IPS-18a (cell line): ENCODE results near the gene PDLIM5.
A peak's percentile ranks its signal among the peaks of the same experiment; 100 is the strongest.
"Not testable (repeated sequence)": the region's sequence is repeated elsewhere in the genome, so short reads cannot be mapped to it uniquely, and the experiment has no call there.

Experiments
- H3K27ac ChIP-seq: one replicate; pipeline ENCODE4 v1.5.1; 2013; ENCODE audit warnings: low read length
- H3K27me3 ChIP-seq: one replicate; pipeline ENCODE4 v1.6.1; 2013; ENCODE audit warnings: mild to moderate bottlenecking, low read length; ENCODE audit not compliant: control insufficient read depth, insufficient read depth
- H3K36me3 ChIP-seq: one replicate; pipeline ENCODE4 v1.6.1; 2013; ENCODE audit warnings: low read depth, low read length; ENCODE audit not compliant: control insufficient read depth
- H3K4me1 ChIP-seq: one replicate; pipeline ENCODE4 v1.6.1; 2013; ENCODE audit warnings: low read depth, low read length; ENCODE audit not compliant: control insufficient read depth
- H3K4me3 ChIP-seq: one replicate; pipeline ENCODE4 v1.5.1; 2013; ENCODE audit warnings: low read length
- H3K9ac ChIP-seq: one replicate; pipeline ENCODE4 v1.6.1; 2013; ENCODE audit warnings: mild to moderate bottlenecking, low read length, moderate library complexity
- H3K9me3 ChIP-seq: one replicate; pipeline ENCODE4 v1.6.1; 2013; ENCODE audit warnings: low read depth, low read length; ENCODE audit not compliant: control insufficient read depth

Gene PDLIM5

GRCh38 chr4:94451695-94452475 is at the start of gene PDLIM5:
Gene PDLIM5, plus strand, starts transcription at chr4:94451942. Its CDS starts 3,347 bp downstream, at chr4:94455289.
- peak within 1 kb of the TSS; percentile 83 for H3K9ac ChIP-seq
- no peaks in the 10 kb centered on the region for H3K36me3 ChIP-seq
- H3K27ac ChIP-seq: no peak within 1 kb of the TSS
- H3K27me3 ChIP-seq: peaks cover 14% of the 10 kb centered on the region
- peak within 1 kb of the TSS; percentile 99 for H3K4me3 ChIP-seq
- H3K4me1 ChIP-seq: peaks cover 22% of the 10 kb centered on the region
- H3K9me3 ChIP-seq: no peaks in the 10 kb centered on the region

GRCh38 chr4:94402439-94402838 is 49.3 kb upstream of the PDLIM5 start:
- H3K9me3 ChIP-seq, H3K9ac ChIP-seq, H3K4me1 ChIP-seq, H3K27me3 ChIP-seq, H3K36me3 ChIP-seq, H3K27ac ChIP-seq, H3K4me3 ChIP-seq: not testable (repeated sequence)

GRCh38 chr4:94403751-94404150 is 48.0 kb upstream of the PDLIM5 start:
- Histone ChIP-seq H3K36me3 (no peaks in the 10 kb centered on the region), H3K27ac (no peak overlapping the region), H3K27me3 (no peaks in the 10 kb centered on the region), H3K4me1 (peaks cover 4% of the 10 kb centered on the region), H3K4me3 (no peak overlapping the region), H3K9ac (no peak overlapping the region), H3K9me3 (no peaks in the 10 kb centered on the region)

DNA sequence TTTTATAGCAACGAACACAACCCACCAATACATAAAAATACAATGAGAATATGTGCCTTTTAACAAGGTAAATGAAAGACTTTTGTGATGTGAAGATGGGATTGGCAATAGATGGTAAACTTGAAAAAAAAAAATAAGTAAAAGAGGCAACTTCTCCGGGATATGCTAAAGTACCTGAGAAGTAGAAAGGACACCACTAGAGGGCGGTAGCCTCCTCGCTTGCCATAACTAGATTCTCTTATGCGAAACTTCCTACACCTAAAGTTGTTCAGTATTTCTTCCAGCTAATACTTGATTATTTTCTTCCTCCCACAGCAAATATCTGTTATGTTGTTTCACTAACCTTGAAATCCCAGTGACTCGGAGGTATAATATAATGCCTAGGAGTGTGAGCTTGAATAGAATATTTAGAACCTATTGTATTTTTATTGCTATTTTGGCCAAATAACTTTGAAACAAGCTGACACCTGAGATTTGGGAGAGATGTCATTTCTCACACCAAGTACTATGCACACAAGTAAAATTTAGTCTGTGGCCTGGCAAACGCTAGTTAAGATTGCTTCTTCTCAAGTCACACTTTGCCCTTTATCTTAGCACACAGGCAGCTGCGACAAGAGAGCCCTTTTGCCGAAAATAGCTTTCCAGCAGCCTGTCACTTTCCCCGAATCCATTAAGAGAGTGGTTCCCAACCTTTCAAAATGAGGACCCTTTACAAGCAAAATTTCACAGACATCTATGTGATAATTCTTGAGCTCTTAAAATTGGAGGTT is 44.9 kb upstream of the PDLIM5 start:
- H3K4me1 ChIP-seq: peaks cover 7% of the 10 kb centered on the region
- H3K9me3 ChIP-seq: no peaks in the 10 kb centered on the region
- no peak overlapping the region for H3K4me3 ChIP-seq
- no peak overlapping the region for H3K9ac ChIP-seq
- H3K27ac ChIP-seq: no peak overlapping the region
- H3K36me3 ChIP-seq: no peaks in the 10 kb centered on the region
- H3K27me3 ChIP-seq: no peaks in the 10 kb centered on the region

DNA sequence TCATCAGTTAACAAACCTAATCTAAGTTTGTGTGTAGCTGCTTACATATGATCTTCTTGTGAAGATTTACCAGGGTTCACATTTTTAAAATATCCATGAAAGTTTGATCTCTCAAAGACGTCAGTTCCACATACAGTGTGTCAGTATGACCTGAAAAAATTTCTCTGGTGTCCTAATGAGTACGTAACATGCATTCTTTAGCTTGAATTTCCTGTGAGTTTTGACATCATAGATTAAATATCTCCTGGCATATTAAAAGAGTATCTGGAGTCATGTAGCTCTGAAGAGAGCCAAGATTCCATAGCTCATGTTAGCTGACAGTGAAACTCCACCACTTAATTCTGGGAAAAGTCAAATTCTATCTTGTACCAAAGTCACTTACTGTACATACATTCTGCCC is 43.9 kb upstream of the PDLIM5 start:
- no peak overlapping the region for H3K9ac ChIP-seq
- H3K9me3 ChIP-seq: no peaks in the 10 kb centered on the region
- H3K36me3 ChIP-seq: no peaks in the 10 kb centered on the region
- no peak overlapping the region for H3K27ac ChIP-seq
- peaks cover 7% of the 10 kb centered on the region for H3K4me1 ChIP-seq
- H3K27me3 ChIP-seq: no peaks in the 10 kb centered on the region
- H3K4me3 ChIP-seq: no peak overlapping the region

DNA sequence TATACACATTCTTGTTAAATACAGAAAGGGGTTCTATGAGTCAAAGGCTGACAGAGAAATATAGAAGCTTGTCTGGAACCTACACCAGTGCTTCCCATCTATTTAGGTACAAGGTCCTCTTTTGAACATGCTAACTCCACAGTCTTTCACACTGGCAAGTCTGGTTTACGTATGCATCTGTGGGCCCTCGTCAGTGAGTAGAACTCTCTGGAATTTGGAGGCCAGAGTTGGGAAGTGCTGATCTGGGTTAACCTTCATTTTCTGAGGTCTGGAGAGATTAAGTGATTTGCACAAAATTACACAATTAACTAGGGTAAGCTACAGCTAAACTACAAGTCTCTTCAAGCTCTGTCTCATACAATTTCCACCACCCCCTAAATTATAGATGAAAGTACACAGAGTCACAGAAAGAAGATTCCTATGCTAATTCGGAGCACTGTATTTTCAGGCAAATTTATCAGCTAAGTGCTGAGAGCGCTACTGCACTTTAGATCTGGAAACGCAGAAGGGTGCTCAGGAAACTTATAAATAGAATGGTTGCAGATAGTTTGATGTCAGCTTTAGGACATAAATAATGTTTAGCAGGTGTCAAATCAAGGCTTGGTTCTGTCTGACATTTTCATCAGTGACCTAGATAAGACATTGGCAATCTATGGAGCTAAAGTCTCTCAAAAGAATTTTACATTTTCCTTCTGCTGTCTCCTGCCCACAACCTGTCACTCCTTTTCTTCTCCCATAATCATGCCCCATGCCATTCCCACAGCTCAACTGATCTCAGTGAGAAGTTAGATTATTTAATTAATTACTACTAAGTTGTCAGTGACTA is 43.0 kb upstream of the PDLIM5 start:
- no peaks in the 10 kb centered on the region for H3K36me3 ChIP-seq
- no peak overlapping the region for H3K9ac ChIP-seq
- H3K9me3 ChIP-seq: no peaks in the 10 kb centered on the region
- H3K27me3 ChIP-seq: no peaks in the 10 kb centered on the region
- no peak overlapping the region for H3K4me3 ChIP-seq
- peaks cover 7% of the 10 kb centered on the region for H3K4me1 ChIP-seq
- H3K27ac ChIP-seq: no peak overlapping the region

DNA sequence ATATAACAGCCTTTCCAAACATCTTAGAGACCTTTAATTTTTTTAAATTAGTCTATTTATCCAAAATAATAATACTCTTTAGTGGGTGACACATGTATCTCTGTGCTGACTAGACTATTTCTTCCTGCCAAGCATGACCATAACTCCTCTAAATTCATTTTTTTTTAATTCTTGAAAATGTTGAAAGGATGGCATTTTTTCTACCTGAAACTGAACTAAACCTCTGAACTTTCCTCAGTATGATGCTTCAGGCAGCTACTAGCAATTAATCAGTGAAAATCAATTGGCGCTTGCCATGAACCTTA is 42.4 kb upstream of the PDLIM5 start:
- H3K4me3 ChIP-seq: no peak overlapping the region
- no peaks in the 10 kb centered on the region for H3K9me3 ChIP-seq
- H3K9ac ChIP-seq: no peak overlapping the region
- H3K27ac ChIP-seq: no peak overlapping the region
- H3K36me3 ChIP-seq: no peaks in the 10 kb centered on the region
- H3K4me1 ChIP-seq: peaks cover 7% of the 10 kb centered on the region
- H3K27me3 ChIP-seq: no peaks in the 10 kb centered on the region

GRCh38 chr4:94409962-94410361 is 41.8 kb upstream of the PDLIM5 start:
- H3K9ac ChIP-seq: no peak overlapping the region
- H3K9me3 ChIP-seq: no peaks in the 10 kb centered on the region
- peaks cover 7% of the 10 kb centered on the region for H3K4me1 ChIP-seq
- no peak overlapping the region for H3K27ac ChIP-seq
- no peak overlapping the region for H3K4me3 ChIP-seq
- H3K36me3 ChIP-seq: no peaks in the 10 kb centered on the region
- H3K27me3 ChIP-seq: no peaks in the 10 kb centered on the region

DNA sequence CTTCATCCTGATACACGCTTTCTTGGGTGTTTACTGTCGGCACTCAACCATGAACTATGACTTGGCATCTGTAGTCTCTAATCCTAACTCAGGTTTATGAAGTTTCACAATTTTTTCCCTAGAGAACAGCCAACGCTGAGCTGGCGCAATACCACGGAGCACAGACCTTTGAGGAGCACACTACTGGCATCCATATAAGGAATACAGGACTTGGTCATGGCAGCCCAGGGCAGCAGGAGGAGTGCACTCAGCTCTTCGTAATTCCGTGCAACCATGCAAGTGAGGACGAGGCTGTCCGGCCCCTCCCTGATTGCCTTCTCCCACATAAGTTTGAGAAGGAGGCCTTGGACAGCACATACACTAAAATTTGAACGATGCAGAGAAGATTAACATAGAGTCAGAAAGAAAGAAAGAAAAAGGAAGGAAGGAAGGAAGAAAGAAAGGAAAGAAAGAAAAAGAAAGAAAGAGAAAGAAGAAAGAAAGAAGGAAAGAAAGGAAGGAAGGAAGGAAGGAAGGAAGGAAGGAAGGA is 41.0 kb upstream of the PDLIM5 start:
- no peak overlapping the region for H3K27ac ChIP-seq
- H3K4me3 ChIP-seq: no peak overlapping the region
- H3K27me3 ChIP-seq: no peaks in the 10 kb centered on the region
- H3K9ac ChIP-seq: no peak overlapping the region
- H3K9me3 ChIP-seq: no peaks in the 10 kb centered on the region
- H3K4me1 ChIP-seq: peaks cover 7% of the 10 kb centered on the region
- no peaks in the 10 kb centered on the region for H3K36me3 ChIP-seq

GRCh38 chr4:94411296-94411695 is 40.4 kb upstream of the PDLIM5 start:
- Histone ChIP-seq H3K4me1 (peaks cover 7% of the 10 kb centered on the region), H3K27me3 (no peaks in the 10 kb centered on the region), H3K9ac (no peak overlapping the region), H3K9me3 (no peaks in the 10 kb centered on the region), H3K27ac (no peak overlapping the region), H3K4me3 (no peak overlapping the region), H3K36me3 (no peaks in the 10 kb centered on the region)

GRCh38 chr4:94412019-94412657 is 39.6 kb upstream of the PDLIM5 start:
- no peak overlapping the region for H3K27ac ChIP-seq

More at GRCh38 chr4:94412019-94412657, 39.6 kb upstream of the PDLIM5 start:
- no peaks in the 10 kb centered on the region for H3K27me3 ChIP-seq
- H3K36me3 ChIP-seq: no peaks in the 10 kb centered on the region
- H3K4me3 ChIP-seq: no peak overlapping the region
- peaks cover 7% of the 10 kb centered on the region for H3K4me1 ChIP-seq
- H3K9ac ChIP-seq: no peak overlapping the region
- H3K9me3 ChIP-seq: no peaks in the 10 kb centered on the region
